A549 (cell line): ENCODE data around the gene PTPRN2.

ENCODE experiments used
- CTCF ChIP-seq: fragments of >200 bp; sonication (Bioruptor Twin); formaldehyde crosslinking; IDR thresholded peaks from 3 replicates; pipeline ENCODE4 v1.5.1; 2016
- EP300 ChIP-seq, 2 experiments: fragments of >200 bp; sonication (Bioruptor Twin); formaldehyde crosslinking; IDR thresholded peaks; 2 replicates in 1 of 2; 3 replicates in 1 of 2; pipeline ENCODE4 v1.6.1; 2016 to 2017
- POLR2A ChIP-seq: IDR thresholded peaks from 2 replicates; pipeline ENCODE4 v1.6.1; 2012; ENCODE audit warnings: mild to moderate bottlenecking, low read length
- SREBF2 ChIP-seq: fragments of 450-650 bp; IDR thresholded peaks from 2 replicates; pipeline ENCODE4 v1.6.1; 2014; ENCODE audit warnings: mild to moderate bottlenecking, moderate library complexity

- TF ChIP-seq CTCF (no peak), EP300 (IDR thresholded peaks at IDR 0.05) (no peak), POLR2A (no peak), SREBF2 (no peak)
These were observed 1084.4 kb downstream of the PTPRN2 start for GRCh38 chr7:157503229-157503628.
